Stimulated activated naive B cell treated with anti-CD40 and anti-IgM and Interleukin-4, amounts not matched to agents 10 μg/mL and 1 μg/mL and 100 μg/mL, for 72 hours (primary cell): ENCODE data around the gene MYOT.

Source experiments
- ATAC-seq, 2 donors: fragments of 150-1000 bp; cut with Tn5 transposase; replicated peaks; 2 replicates each; pipeline ENCODE4 v1.10.0; 2021; ENCODE audit warnings: moderate library complexity in 1 of 2
- DNase-seq: peaks from one replicate; pipeline ENCODE4 v3.0.0; 2021
- H3K27ac Mint-ChIP-seq: one replicate; pipeline ENCODE4 v1.8.0; 2022; ENCODE audit warnings: mild to moderate bottlenecking, mixed read lengths
- H3K27me3 Mint-ChIP-seq, 2 donors: one replicate each; pipeline ENCODE4 v1.8.0; 2022; ENCODE audit warnings: mixed read lengths in 2 of 2
- H3K36me3 Mint-ChIP-seq, 2 donors: one replicate each; pipeline ENCODE4 v1.8.0; 2022; ENCODE audit warnings: mixed read lengths in 2 of 2, mild to moderate bottlenecking in 1 of 2
- H3K4me1 Mint-ChIP-seq, 2 donors: one replicate each; pipeline ENCODE4 v1.8.0; 2022; ENCODE audit warnings: mixed read lengths in 2 of 2, mild to moderate bottlenecking in 1 of 2
- H3K4me3 Mint-ChIP-seq, 2 donors: one replicate each; pipeline ENCODE4 v1.8.0; 2022; ENCODE audit warnings: mild to moderate bottlenecking in 2 of 2, mixed read lengths in 2 of 2, moderate library complexity in 1 of 2
- H3K9me3 Mint-ChIP-seq, 2 donors: one replicate each; pipeline ENCODE4 v1.8.0; 2022; ENCODE audit warnings: mixed read lengths in 2 of 2, mild to moderate bottlenecking in 1 of 2

Gene MYOT

DNA sequence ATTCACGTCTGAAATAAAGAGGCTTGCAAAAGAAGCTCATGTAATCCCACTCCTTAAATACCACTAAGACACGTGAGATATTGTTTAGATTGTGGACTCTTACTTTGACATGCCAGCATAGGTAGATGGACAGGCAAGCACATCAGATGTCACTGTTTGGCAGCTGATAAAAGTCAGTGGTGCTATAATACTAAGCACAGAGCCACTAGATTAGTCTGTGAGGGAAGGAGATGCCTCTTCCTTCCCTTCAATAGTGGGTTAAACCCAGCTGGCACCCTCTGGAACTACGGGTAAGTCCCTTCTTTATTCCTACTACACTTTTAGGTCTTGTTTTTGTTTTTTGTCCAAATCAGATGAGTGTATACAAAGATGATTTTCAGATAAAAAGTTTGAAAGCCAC, at the start of gene MYOT:
TSS of gene MYOT (plus strand) at position 197 of the 400 bp plus-strand sequence. CDS start 2,792 bp downstream, outside the sequence.
- Mint-ChIP-seq H3K4me1 (peaks cover 0 to 5% of the 10 kb centered on the region in 2 donors), H3K9me3 (no peaks in the 10 kb centered on the region), H3K27me3 (no peaks in the 10 kb centered on the region), H3K36me3 (no peaks in the 10 kb centered on the region), H3K27ac (no peak within 1 kb of the TSS), H3K4me3 (no peak within 1 kb of the TSS)
- ATAC-seq (no peak), DNase-seq (no peak)

GRCh38 chr5:137819766-137820165, 47.9 kb upstream of the MYOT start:
- Mint-ChIP-seq H3K27me3 (no peaks in the 10 kb centered on the region), H3K36me3 (peaks cover 3 to 8% of the 10 kb centered on the region in 2 donors), H3K27ac (no peak overlapping the region), H3K4me1 (peaks cover 0 to 2% of the 10 kb centered on the region in 2 donors), H3K4me3 (no peak overlapping the region), H3K9me3 (no peaks in the 10 kb centered on the region)
- ATAC-seq (no peak), DNase-seq (no peak)

DNA sequence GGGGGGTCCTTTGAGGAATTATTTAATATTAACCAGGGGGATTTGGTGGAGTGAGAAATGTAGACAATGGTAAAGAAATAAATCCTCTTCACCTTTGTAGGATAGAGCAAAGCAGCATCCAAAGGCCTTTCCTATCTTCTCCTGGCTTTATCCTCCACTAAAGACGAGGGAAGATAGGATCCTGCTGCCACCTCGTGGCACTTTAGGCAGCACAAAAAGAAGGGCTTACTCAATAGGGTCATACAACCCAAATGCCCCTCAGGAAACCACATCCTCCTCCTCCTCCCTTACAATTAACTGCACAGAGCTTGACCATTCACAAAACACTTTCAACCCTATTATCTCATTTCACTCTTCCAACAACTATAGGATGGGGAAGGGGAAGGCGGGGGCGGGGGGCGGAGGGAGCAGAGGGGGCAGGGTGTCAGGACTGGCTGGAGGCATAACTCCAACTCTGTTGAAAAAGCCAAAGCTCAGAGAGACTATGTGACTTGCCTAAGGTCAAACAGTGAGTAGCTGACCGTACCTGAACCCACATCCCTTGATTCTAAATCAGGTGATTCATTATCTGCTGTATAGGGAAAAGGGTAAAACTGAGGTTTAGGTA, 45.4 kb upstream of the MYOT start:
- Mint-ChIP-seq H3K4me1 (peaks cover 0 to 2% of the 10 kb centered on the region in 2 donors), H3K9me3 (peaks cover 5 to 9% of the 10 kb centered on the region in 2 donors), H3K4me3 (no peak overlapping the region), H3K27ac (no peak overlapping the region), H3K27me3 (no peaks in the 10 kb centered on the region), H3K36me3 (peaks cover 18 to 20% of the 10 kb centered on the region in 2 donors)
- ATAC-seq (peak; percentile 34 to 39), DNase-seq (no peak)

GRCh38 chr5:137822984-137823383, 44.7 kb upstream of the MYOT start:
- Mint-ChIP-seq H3K36me3 (peaks cover 18 to 20% of the 10 kb centered on the region in 2 donors), H3K4me1 (peaks cover 0 to 2% of the 10 kb centered on the region in 2 donors), H3K4me3 (no peak overlapping the region), H3K9me3 (peaks cover 5 to 9% of the 10 kb centered on the region in 2 donors), H3K27me3 (no peaks in the 10 kb centered on the region), H3K27ac (no peak overlapping the region)
- DNase-seq, result no peak
- no peak for ATAC-seq

DNA sequence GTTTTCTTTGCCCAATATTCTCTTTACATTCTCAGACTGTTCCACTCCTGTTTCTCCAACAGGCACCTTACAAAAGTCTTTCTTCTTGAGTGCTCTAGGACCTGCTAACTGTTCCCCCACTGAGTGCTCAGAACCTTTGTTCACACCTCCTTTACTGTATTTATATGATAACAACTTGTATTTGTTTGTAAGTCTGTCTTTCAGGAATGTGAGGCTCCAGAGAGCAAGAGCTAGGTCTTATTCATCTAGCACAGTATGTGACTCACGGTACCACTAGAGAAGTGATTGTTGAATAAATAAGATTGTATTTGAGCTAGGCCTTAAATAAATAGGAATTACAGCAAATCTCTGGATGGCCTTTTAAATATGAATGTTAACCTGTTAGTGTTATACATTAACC, 42.5 kb upstream of the MYOT start:
- no peaks in the 10 kb centered on the region for H3K27me3 Mint-ChIP-seq
- H3K9me3 Mint-ChIP-seq, result peaks cover 5 to 9% of the 10 kb centered on the region in 2 donors
- H3K36me3 Mint-ChIP-seq, result peaks cover 18 to 20% of the 10 kb centered on the region in 2 donors
- ATAC-seq (no peak), DNase-seq (no peak)
- no peak overlapping the region for H3K4me3 Mint-ChIP-seq
- H3K27ac Mint-ChIP-seq, result no peak overlapping the region
- H3K4me1 Mint-ChIP-seq, result peaks cover 0 to 2% of the 10 kb centered on the region in 2 donors

GRCh38 chr5:137826067-137826466, 41.6 kb upstream of the MYOT start:
- ATAC-seq (no peak), DNase-seq (no peak)
- Mint-ChIP-seq H3K4me1 (peaks cover 0 to 2% of the 10 kb centered on the region in 2 donors), H3K4me3 (no peak overlapping the region), H3K36me3 (peaks cover 18 to 20% of the 10 kb centered on the region in 2 donors), H3K9me3 (peaks cover 5 to 9% of the 10 kb centered on the region in 2 donors), H3K27ac (peak overlapping the region; percentile 22), H3K27me3 (no peaks in the 10 kb centered on the region)

DNA sequence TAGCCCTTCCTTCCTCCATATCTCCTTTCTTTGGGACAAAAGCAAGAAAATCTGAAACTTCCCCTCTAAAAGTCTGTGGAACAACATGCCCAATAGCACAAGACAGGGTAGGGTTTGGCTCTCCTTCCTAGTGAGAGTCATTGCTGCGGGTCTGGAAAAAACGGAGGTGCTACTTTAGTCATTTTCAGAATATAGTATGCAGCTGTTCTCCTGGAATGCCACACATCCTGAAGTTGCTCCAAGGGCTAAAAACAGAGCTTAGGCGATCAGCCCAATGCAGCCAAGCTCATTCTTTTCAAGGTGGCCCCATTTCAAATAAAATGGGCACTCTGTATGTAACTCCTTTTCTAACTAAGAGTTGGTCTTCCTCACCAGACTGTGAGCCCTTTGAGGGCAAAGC, 39.5 kb upstream of the MYOT start:
- Mint-ChIP-seq H3K9me3 (peaks cover 5 to 9% of the 10 kb centered on the region in 2 donors), H3K27ac (no peak overlapping the region), H3K36me3 (peaks cover 18 to 19% of the 10 kb centered on the region in 2 donors), H3K4me1 (no peaks in the 10 kb centered on the region), H3K4me3 (no peak overlapping the region), H3K27me3 (no peaks in the 10 kb centered on the region)
- ATAC-seq (no peak), DNase-seq (no peak)

- no peaks in the 10 kb centered on the region for H3K27me3 Mint-ChIP-seq
- H3K4me3 Mint-ChIP-seq, result no peak overlapping the region
- peaks cover 17% of the 10 kb centered on the region in 2 donors for H3K36me3 Mint-ChIP-seq
- no peak for ATAC-seq
- H3K27ac Mint-ChIP-seq, result no peak overlapping the region
- no peak for DNase-seq
- H3K4me1 Mint-ChIP-seq, result no peaks in the 10 kb centered on the region
- H3K9me3 Mint-ChIP-seq, result peaks cover 5 to 9% of the 10 kb centered on the region in 2 donors
These were observed 39.0 kb upstream of the MYOT start for GRCh38 chr5:137828664-137829063.

DNA sequence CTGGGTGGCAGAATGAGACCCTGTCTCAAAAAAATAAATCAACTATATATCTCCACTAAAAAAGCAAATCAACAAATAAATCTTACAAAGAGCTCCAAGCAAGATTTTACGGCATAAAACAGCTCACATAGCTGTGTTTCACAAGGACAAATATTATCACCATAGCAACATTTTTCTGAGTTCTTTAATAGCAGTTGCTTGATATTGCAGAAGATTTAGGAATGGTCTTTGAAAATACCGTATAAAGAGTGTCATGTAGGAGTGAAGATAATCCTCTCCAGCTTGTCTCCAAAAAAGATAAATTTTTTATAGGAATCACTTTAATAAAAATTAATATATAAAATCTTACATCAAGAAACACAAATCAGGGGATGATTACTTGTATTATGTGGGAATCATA, 36.6 kb upstream of the MYOT start:
- peaks cover under 1 to 4% of the 10 kb centered on the region in 2 donors for H3K9me3 Mint-ChIP-seq
- H3K4me1 Mint-ChIP-seq, result peaks cover 0 to 2% of the 10 kb centered on the region in 2 donors
- ATAC-seq, result no peak
- no peak overlapping the region for H3K4me3 Mint-ChIP-seq
- no peak for DNase-seq
- H3K27me3 Mint-ChIP-seq, result no peaks in the 10 kb centered on the region
- H3K36me3 Mint-ChIP-seq, result peaks cover 8 to 17% of the 10 kb centered on the region in 2 donors
- no peak overlapping the region for H3K27ac Mint-ChIP-seq

DNA sequence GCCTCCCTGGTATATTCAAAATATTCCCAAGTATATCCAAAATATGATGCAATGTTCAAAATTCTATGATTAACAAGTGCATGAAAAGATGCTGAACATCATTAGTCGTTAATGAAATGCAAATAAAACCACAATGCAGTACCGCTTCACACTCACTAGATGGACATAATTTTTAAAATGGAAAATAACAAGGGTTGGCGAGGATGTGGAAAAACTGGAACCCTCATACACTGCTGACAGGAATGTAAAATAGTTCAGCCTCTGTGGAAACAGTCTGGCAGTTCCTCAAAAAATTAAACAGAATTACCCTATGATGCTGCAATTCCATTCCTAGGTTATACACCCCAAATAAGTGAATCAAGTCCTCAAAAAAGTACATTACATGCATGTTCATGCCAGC, 36.1 kb upstream of the MYOT start:
- Mint-ChIP-seq H3K27ac (no peak overlapping the region), H3K36me3 (peaks cover 9 to 16% of the 10 kb centered on the region in 2 donors), H3K4me3 (no peak overlapping the region), H3K27me3 (no peaks in the 10 kb centered on the region), H3K4me1 (peaks cover 0 to 2% of the 10 kb centered on the region in 2 donors), H3K9me3 (no peaks in the 10 kb centered on the region)
- DNase-seq, result no peak
- no peak for ATAC-seq

DNA sequence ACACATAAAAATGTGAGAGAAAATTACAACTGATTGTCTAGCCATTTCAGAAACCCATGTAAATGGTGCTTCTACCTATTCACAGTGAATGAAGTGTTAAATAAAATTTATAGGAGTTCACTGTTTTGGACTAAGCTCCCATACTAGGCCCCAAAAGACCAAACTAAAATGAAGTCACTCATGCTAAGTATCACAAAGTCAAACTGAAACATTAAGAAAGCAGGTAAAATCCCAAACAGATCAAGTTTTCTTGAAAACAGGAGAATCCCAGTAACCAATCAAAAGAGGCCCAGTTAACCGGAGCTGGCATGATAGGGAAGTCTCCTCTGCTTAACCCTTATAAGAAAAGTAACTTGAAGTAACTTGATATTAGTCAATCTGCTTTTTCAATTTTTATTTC, 35.2 kb upstream of the MYOT start:
- Mint-ChIP-seq H3K4me1 (peaks cover 0 to 2% of the 10 kb centered on the region in 2 donors), H3K9me3 (no peaks in the 10 kb centered on the region), H3K27ac (no peak overlapping the region), H3K27me3 (no peaks in the 10 kb centered on the region), H3K4me3 (no peak overlapping the region), H3K36me3 (peaks cover 5 to 16% of the 10 kb centered on the region in 2 donors)
- DNase-seq, result no peak
- no peak for ATAC-seq

- Mint-ChIP-seq H3K27ac (no peak overlapping the region), H3K4me1 (peaks cover 0 to 2% of the 10 kb centered on the region in 2 donors), H3K27me3 (no peaks in the 10 kb centered on the region), H3K36me3 (peaks cover 5 to 16% of the 10 kb centered on the region in 2 donors), H3K4me3 (no peak overlapping the region), H3K9me3 (no peaks in the 10 kb centered on the region)
- DNase-seq, result no peak
- no peak for ATAC-seq
These were observed 34.2 kb upstream of the MYOT start for GRCh38 chr5:137833463-137833862.

- H3K9me3 Mint-ChIP-seq, result no peaks in the 10 kb centered on the region
- no peak overlapping the region for H3K4me3 Mint-ChIP-seq
- H3K27ac Mint-ChIP-seq, result no peak overlapping the region
- ATAC-seq (no peak), DNase-seq (no peak)
- peaks cover 0 to 2% of the 10 kb centered on the region in 2 donors for H3K4me1 Mint-ChIP-seq
- no peaks in the 10 kb centered on the region for H3K27me3 Mint-ChIP-seq
- H3K36me3 Mint-ChIP-seq, result peaks cover 5 to 16% of the 10 kb centered on the region in 2 donors
These were observed 33.1 kb upstream of the MYOT start for GRCh38 chr5:137834498-137835049.

- Mint-ChIP-seq H3K27me3 (no peaks in the 10 kb centered on the region), H3K4me3 (no peak overlapping the region), H3K36me3 (peaks cover 5 to 16% of the 10 kb centered on the region in 2 donors), H3K27ac (no peak overlapping the region), H3K9me3 (no peaks in the 10 kb centered on the region), H3K4me1 (peaks cover 2 to 3% of the 10 kb centered on the region in 2 donors)
- ATAC-seq (no peak), DNase-seq (no peak)
These were observed 31.4 kb upstream of the MYOT start for GRCh38 chr5:137836298-137836697.

- ATAC-seq, result no peak
- no peak for DNase-seq
- Mint-ChIP-seq H3K27me3 (no peaks in the 10 kb centered on the region), H3K4me1 (peaks cover 5 to 10% of the 10 kb centered on the region in 2 donors), H3K9me3 (no peaks in the 10 kb centered on the region), H3K36me3 (peaks cover 5 to 16% of the 10 kb centered on the region in 2 donors), H3K4me3 (no peak overlapping the region), H3K27ac (no peak overlapping the region)
These were observed 30.7 kb upstream of the MYOT start for GRCh38 chr5:137836997-137837396.
